Measurements from ENCODE around the gene SLC25A13. TPM values are rescaled to one million over a fixed set of nuclear protein-coding genes. Genes with fewer than 3 reads are reported as not detected.
A peak's percentile ranks its signal among the peaks of the same experiment; 100 is the strongest.

The SLC25A13 gene
- total and polyA plus RNA-seq, 2 of the 13 experiments (the other 11 are each of a cell fraction or from before 2014, with no cell fraction given): 36.2 to 84.9 TPM

DNA sequence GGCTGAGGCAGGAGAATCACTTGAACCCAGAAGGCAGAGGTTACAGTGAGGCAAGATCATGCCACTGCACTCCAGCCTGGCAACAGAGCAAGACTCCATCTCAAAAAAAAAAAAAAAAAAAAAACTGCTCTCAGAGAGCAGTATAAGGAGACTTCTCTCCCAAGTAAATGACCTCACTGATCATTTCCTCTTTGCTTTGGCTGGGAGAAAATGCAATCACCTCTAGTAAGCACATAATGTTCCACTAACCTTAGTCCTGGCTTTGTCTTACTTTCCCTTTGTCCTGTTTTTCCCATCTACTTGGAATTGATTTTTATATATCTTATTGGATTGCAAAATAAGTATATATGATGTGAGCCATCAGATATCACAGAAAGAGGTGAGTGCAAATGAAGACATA is 2.5 kb downstream of the SLC25A13 start:
- no peaks in the 10 kb centered on the region for H3K27me3 ChIP-seq (ENCODE audit: control insufficient read depth in 1 of 2, insufficient read depth in 2 of 2, low read length in 2 of 2)
- peak overlapping the region; percentile 78 for H3K4me2 ChIP-seq (ENCODE audit: low read depth, low read length)
- no peak overlapping the region for H3K27ac ChIP-seq (ENCODE audit: extremely low read length, insufficient read depth, low read length)
- in situ Hi-C loops (cut with HindIII; ENCODE audit: extremely low pct_ligation_motif_present, low pct_unique_long_range_greater_than_20kb) (loop anchor here (25.0 kb wide), 1 partner anchor 693 kb away; the partner anchor contains the start of genes DLX5 and DLX6), intact Hi-C loops (cut with micrococcal nuclease; ENCODE audit: unreplicated experiment) (no loop called here)
- H3K9me3 ChIP-seq (ENCODE audit: low read length): no peaks in the 10 kb centered on the region
- peaks cover 1 to 6% of the 10 kb centered on the region in 2 experiments; a peak in 3 of 5 replicates for H3K36me3 ChIP-seq (replicated peaks in 1 of 2; ENCODE audit: control insufficient read depth in 1 of 2, insufficient read depth in 2 of 2, low read length in 2 of 2)
- no peak overlapping the region for H3K9ac ChIP-seq (ENCODE audit: insufficient read depth, low read depth, low read length)
- CTCF ChIA-PET (ENCODE audit: low intra/inter-chr PET ratio, low total read pairs): no interaction called here
- ATAC-seq (no peak), DNase-seq (ENCODE audit: low spot score) (no peak), FAIRE-seq (no peak)
- no peak overlapping the region; a peak in 1 of 6 replicates for H3K4me3 ChIP-seq (replicated peaks in 1 of 3; ENCODE audit: insufficient read depth in 1 of 3, low read depth in 2 of 3, low read length in 3 of 3)
- H4K20me1 ChIP-seq (ENCODE audit: insufficient read depth, low read length): peaks cover 37% of the 10 kb centered on the region
- peaks cover 73% of the 10 kb centered on the region for H3K4me1 ChIP-seq (ENCODE audit: insufficient read depth, low read length)
- no peak overlapping the region for H2AFZ ChIP-seq (ENCODE audit: low read length)
- H3K79me2 ChIP-seq (ENCODE audit: insufficient read depth, low read length): peaks cover 66% of the 10 kb centered on the region
- POLR2A ChIA-PET: no interaction called here
- BruUV-seq (replicated peaks): no TSS peak
- TF ChIP-seq RNF219 (CRISPR knock-in tag; IDR thresholded peaks at IDR 0.05): no peak
- no peak for TF ChIP-seq ZNF256 (CRISPR knock-in tag; conservative IDR thresholded peaks at IDR 0.05)
- no peak for TF ChIP-seq MTA1 (CRISPR knock-in tag; IDR thresholded peaks at IDR 0.05; ENCODE audit: borderline replicate concordance)
- TF ChIP-seq ZNF660 (CRISPR knock-in tag; IDR thresholded peaks at IDR 0.05; ENCODE audit: borderline replicate concordance, low read depth): no peak
- no peak for TF ChIP-seq CBFB (CRISPR knock-in tag; IDR thresholded peaks at IDR 0.05)
- no peak for TF ChIP-seq MED1 (CRISPR knock-in tag; IDR thresholded peaks at IDR 0.05)
- TF ChIP-seq, protein P1, sequence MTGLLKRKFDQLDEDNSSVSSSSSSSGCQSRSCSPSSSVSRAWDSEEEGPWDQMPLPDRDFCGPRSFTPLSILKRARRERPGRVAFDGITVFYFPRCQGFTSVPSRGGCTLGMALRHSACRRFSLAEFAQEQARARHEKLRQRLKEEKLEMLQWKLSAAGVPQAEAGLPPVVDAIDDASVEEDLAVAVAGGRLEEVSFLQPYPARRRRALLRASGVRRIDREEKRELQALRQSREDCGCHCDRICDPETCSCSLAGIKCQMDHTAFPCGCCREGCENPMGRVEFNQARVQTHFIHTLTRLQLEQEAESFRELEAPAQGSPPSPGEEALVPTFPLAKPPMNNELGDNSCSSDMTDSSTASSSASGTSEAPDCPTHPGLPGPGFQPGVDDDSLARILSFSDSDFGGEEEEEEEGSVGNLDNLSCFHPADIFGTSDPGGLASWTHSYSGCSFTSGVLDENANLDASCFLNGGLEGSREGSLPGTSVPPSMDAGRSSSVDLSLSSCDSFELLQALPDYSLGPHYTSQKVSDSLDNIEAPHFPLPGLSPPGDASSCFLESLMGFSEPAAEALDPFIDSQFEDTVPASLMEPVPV (CRISPR knock-in tag; IDR thresholded peaks at IDR 0.05): no peak
- TF ChIP-seq WIZ (CRISPR knock-in tag; IDR thresholded peaks at IDR 0.05): no peak
- no peak for TF ChIP-seq PATZ1 (CRISPR knock-in tag; IDR thresholded peaks at IDR 0.05)
- TF ChIP-seq JUND (CRISPR knock-in tag; IDR thresholded peaks at IDR 0.05): no peak
- no peak for TF ChIP-seq PRMT3 (CRISPR knock-in tag; IDR thresholded peaks at IDR 0.05; ENCODE audit: borderline replicate concordance, low read depth)
- TF ChIP-seq RARG (CRISPR knock-in tag; IDR thresholded peaks at IDR 0.05; ENCODE audit: low read depth): no peak
- TF ChIP-seq ZKSCAN8 (CRISPR knock-in tag; IDR thresholded peaks at IDR 0.05; ENCODE audit: borderline replicate concordance): no peak
- TF ChIP-seq, protein P2, sequence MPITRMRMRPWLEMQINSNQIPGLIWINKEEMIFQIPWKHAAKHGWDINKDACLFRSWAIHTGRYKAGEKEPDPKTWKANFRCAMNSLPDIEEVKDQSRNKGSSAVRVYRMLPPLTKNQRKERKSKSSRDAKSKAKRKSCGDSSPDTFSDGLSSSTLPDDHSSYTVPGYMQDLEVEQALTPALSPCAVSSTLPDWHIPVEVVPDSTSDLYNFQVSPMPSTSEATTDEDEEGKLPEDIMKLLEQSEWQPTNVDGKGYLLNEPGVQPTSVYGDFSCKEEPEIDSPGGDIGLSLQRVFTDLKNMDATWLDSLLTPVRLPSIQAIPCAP (CRISPR knock-in tag; IDR thresholded peaks at IDR 0.05; ENCODE audit: low read depth): no peak
- TF ChIP-seq, protein P3, sequence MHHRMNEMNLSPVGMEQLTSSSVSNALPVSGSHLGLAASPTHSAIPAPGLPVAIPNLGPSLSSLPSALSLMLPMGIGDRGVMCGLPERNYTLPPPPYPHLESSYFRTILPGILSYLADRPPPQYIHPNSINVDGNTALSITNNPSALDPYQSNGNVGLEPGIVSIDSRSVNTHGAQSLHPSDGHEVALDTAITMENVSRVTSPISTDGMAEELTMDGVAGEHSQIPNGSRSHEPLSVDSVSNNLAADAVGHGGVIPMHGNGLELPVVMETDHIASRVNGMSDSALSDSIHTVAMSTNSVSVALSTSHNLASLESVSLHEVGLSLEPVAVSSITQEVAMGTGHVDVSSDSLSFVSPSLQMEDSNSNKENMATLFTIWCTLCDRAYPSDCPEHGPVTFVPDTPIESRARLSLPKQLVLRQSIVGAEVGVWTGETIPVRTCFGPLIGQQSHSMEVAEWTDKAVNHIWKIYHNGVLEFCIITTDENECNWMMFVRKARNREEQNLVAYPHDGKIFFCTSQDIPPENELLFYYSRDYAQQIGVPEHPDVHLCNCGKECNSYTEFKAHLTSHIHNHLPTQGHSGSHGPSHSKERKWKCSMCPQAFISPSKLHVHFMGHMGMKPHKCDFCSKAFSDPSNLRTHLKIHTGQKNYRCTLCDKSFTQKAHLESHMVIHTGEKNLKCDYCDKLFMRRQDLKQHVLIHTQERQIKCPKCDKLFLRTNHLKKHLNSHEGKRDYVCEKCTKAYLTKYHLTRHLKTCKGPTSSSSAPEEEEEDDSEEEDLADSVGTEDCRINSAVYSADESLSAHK (CRISPR knock-in tag; IDR thresholded peaks at IDR 0.05; ENCODE audit: borderline replicate concordance): no peak
